Natural killer cell (primary cell): ENCODE results near the gene MYG1. TPM values are rescaled to one million over a fixed set of nuclear protein-coding genes. Genes with fewer than 3 reads are reported as not detected.

Source experiments
- ATAC-seq, 3 donors: fragments of 150-1000 bp in 2 of 3; fragments of 200-7000 bp in 1 of 3; cut with Tn5 transposase; 1 replicate in 1 of 3; 2 replicates in 2 of 3; pipeline ENCODE4 v1.10.0; 2021; ENCODE audit warnings: mild to moderate bottlenecking in 2 of 3, moderate library complexity in 2 of 3
- DNase-seq, 2 donors: peaks; one replicate each; pipeline versions ENCODE4 v3.0.0 to v3.0.0-alpha.2; 2013 to 2021; ENCODE audit warnings: mixed read lengths in 1 of 2
- H3K27ac ChIP-seq: one replicate; pipeline ENCODE4 v1.5.1; 2013; ENCODE audit warnings: mild to moderate bottlenecking, low read length
- H3K27me3 ChIP-seq: one replicate; pipeline ENCODE4 v1.6.1; 2013; ENCODE audit warnings: low read length; ENCODE audit not compliant: control insufficient read depth, insufficient read depth
- H3K36me3 ChIP-seq: one replicate; pipeline ENCODE4 v1.6.1; 2013; ENCODE audit warnings: low read length; ENCODE audit not compliant: control insufficient read depth, insufficient read depth
- H3K4me1 ChIP-seq: one replicate; pipeline ENCODE4 v1.6.1; 2013; ENCODE audit warnings: low read length; ENCODE audit not compliant: control insufficient read depth, insufficient read depth
- H3K4me3 ChIP-seq: one replicate; pipeline ENCODE4 v1.5.1; 2013; ENCODE audit warnings: low read length
- H3K9me3 ChIP-seq: one replicate; pipeline ENCODE4 v1.6.1; 2013; ENCODE audit warnings: low read length; ENCODE audit not compliant: control insufficient read depth, insufficient read depth
- H3K27ac Mint-ChIP-seq, 2 donors: one replicate each; pipeline ENCODE4 v1.8.0; 2022; ENCODE audit warnings: mild to moderate bottlenecking in 2 of 2, mixed read lengths in 2 of 2, moderate library complexity in 1 of 2
- H3K27me3 Mint-ChIP-seq, 2 donors: one replicate each; pipeline ENCODE4 v1.8.0; 2022; ENCODE audit warnings: low read depth in 2 of 2, mixed read lengths in 2 of 2
- H3K36me3 Mint-ChIP-seq: one replicate; pipeline ENCODE4 v1.8.0; 2022; ENCODE audit warnings: mixed read lengths
- H3K4me1 Mint-ChIP-seq, 2 donors: one replicate each; pipeline ENCODE4 v1.8.0; 2022; ENCODE audit warnings: mixed read lengths in 2 of 2
- H3K4me3 Mint-ChIP-seq: one replicate; pipeline ENCODE4 v1.8.0; 2022; ENCODE audit warnings: mild to moderate bottlenecking, moderate library complexity, mixed read lengths
- H3K9me3 Mint-ChIP-seq, 2 donors: one replicate each; pipeline ENCODE4 v1.8.0; 2022; ENCODE audit warnings: mixed read lengths in 2 of 2
- WGBS: methylation state at CpG from one replicate; pipeline ENCODE4 v1.1.7; 2013; ENCODE audit warnings: missing lambda C conversion rate; ENCODE audit not compliant: insufficient coverage; 5-methylcytosine and 5-hydroxymethylcytosine counted together
- intact Hi-C: fragments of 100-400 bp; cut with micrococcal nuclease; formaldehyde crosslinking; loops from one replicate; pipeline ENCODE4 v1.14.2; 2022
- total RNA-seq, 4 donors: library from RNA; stranded (reverse); fragments of 120-200 nt in 1 of 4; gene quantifications; one replicate each; pipeline versions ENCODE4 v1.2.3 to v1.2.4, GENCODE V29; 2013 to 2022
- TF ChIP-seq, protein P1 (sequence below): fragments of 200-600 bp; IDR thresholded peaks from one replicate; pipeline ENCODE4 v1.8.0; 2022; ENCODE audit warnings: antibody characterized with exemption

MYG1 gene
- total RNA-seq, 3 donors from 2014 or later (not counting 1 experiment from before 2014, with no cell fraction given): 22.8 to 30.6 (median 28.1) TPM

DNA sequence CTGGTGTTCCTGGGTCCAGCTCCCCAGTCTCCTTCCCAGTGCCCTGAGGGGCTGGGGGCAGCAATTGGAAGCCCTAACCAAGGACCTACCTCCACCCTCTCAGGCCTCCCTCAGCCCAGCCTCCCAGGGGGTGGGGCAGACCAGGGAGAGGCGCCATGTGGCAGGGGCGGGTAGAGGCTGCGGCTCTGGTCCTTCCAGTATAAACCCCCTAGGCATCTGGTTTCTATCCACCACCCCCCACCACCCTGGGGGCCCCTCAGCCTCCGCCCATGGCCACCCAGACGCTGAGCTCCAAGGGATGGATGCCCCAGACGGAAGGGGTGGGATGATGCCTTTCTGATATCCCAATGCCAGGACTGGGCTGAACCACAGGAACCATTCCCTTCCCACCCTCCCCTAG is 39.4 kb downstream of the MYG1 start:
- Mint-ChIP-seq H3K4me1 (peaks cover 16 to 24% of the 10 kb centered on the region in 2 donors), H3K27ac (no peak overlapping the region), H3K27me3 (peaks cover 13 to 28% of the 10 kb centered on the region in 2 donors), H3K9me3 (no peaks in the 10 kb centered on the region), H3K36me3 (no peaks in the 10 kb centered on the region), H3K4me3 (no peak overlapping the region)
- TF ChIP-seq, protein P1, sequence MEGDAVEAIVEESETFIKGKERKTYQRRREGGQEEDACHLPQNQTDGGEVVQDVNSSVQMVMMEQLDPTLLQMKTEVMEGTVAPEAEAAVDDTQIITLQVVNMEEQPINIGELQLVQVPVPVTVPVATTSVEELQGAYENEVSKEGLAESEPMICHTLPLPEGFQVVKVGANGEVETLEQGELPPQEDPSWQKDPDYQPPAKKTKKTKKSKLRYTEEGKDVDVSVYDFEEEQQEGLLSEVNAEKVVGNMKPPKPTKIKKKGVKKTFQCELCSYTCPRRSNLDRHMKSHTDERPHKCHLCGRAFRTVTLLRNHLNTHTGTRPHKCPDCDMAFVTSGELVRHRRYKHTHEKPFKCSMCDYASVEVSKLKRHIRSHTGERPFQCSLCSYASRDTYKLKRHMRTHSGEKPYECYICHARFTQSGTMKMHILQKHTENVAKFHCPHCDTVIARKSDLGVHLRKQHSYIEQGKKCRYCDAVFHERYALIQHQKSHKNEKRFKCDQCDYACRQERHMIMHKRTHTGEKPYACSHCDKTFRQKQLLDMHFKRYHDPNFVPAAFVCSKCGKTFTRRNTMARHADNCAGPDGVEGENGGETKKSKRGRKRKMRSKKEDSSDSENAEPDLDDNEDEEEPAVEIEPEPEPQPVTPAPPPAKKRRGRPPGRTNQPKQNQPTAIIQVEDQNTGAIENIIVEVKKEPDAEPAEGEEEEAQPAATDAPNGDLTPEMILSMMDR: no peak
- 73% methylated on average over 3 of the region's 6 CpGs for WGBS
- Histone ChIP-seq H3K27ac (no peak overlapping the region), H3K4me1 (peaks cover 11% of the 10 kb centered on the region), H3K27me3 (peaks cover 11% of the 10 kb centered on the region), H3K9me3 (no peaks in the 10 kb centered on the region), H3K4me3 (no peak overlapping the region), H3K36me3 (no peaks in the 10 kb centered on the region)
- ATAC-seq (no peak), DNase-seq (no peak)
- intact Hi-C loops: no loop called here

DNA sequence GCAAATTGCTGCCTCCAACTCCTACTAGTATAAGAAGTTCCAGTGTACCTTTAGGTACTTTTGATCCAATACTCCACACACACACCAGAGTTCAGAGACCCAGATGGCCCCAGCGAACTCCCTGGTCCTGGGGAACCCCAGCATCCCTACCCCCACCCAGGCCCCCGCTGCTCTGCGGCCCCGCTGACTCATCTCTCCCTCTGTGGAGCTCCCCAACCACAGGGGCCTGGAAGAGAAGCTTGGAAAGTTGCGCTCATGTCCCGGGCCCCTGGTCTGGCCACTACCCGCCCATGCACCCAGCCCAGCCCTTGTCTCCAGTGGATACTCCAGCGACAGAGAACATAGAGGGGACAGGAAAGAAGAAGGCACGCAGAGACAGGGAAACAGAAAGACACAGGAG is 40.9 kb downstream of the MYG1 start:
- TF ChIP-seq, protein P1: no peak
- H3K27ac ChIP-seq: no peak overlapping the region
- no peaks in the 10 kb centered on the region for H3K36me3 ChIP-seq
- peaks cover 22% of the 10 kb centered on the region for H3K4me1 ChIP-seq
- H3K36me3 Mint-ChIP-seq: no peaks in the 10 kb centered on the region
- no peak overlapping the region for H3K4me3 ChIP-seq
- peaks cover 22 to 36% of the 10 kb centered on the region in 2 donors for H3K4me1 Mint-ChIP-seq
- WGBS: 70% methylated on average over 9 of the region's 9 CpGs
- no peaks in the 10 kb centered on the region for H3K9me3 Mint-ChIP-seq
- ATAC-seq: no peak
- no peak overlapping the region for H3K27ac Mint-ChIP-seq
- H3K9me3 ChIP-seq: no peaks in the 10 kb centered on the region
- H3K27me3 Mint-ChIP-seq: peaks cover 13 to 23% of the 10 kb centered on the region in 2 donors
- no peak for DNase-seq
- H3K4me3 Mint-ChIP-seq: no peak overlapping the region
- peaks cover 10% of the 10 kb centered on the region for H3K27me3 ChIP-seq
- intact Hi-C loops: loop anchor here (10.0 kb wide), 1 partner anchor 276 kb away; no protein-coding TSS in a partner anchor

DNA sequence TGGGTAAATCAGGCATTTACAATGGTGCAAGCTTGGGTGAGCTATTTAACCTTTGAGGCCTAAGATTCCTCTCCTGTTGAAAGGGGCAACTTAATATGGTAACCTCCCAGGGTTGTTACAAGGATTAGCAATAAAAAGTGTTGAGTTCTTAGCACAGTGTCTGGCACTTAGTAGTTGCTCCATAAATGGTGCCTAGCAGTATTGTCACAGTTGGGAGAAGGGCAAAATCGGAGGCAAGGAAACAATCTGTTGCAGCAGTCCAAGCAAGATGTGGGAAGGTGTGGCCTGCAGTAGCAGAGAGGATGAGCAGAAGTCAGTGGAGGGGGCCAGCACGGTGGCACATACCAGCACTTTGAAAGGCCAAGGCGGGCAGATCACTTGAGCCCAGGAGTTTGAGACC is 44.0 kb downstream of the MYG1 start:
- TF ChIP-seq, protein P1: no peak
- no peaks in the 10 kb centered on the region for H3K36me3 ChIP-seq
- Mint-ChIP-seq H3K27ac (peak overlapping the region in 1 of 2 donors; percentile 36), H3K36me3 (no peaks in the 10 kb centered on the region), H3K27me3 (peaks cover 0 to 7% of the 10 kb centered on the region in 2 donors), H3K4me1 (peaks cover 12 to 20% of the 10 kb centered on the region in 2 donors), H3K9me3 (no peaks in the 10 kb centered on the region), H3K4me3 (peak overlapping the region; percentile 75)
- H3K27me3 ChIP-seq: peaks cover 2% of the 10 kb centered on the region
- H3K9me3 ChIP-seq: no peaks in the 10 kb centered on the region
- ATAC-seq (no peak), DNase-seq (no peak)
- 61% methylated on average over 3 of the region's 3 CpGs for WGBS
- H3K27ac ChIP-seq: no peak overlapping the region
- H3K4me3 ChIP-seq: no peak overlapping the region
- H3K4me1 ChIP-seq: peaks cover 14% of the 10 kb centered on the region
- intact Hi-C loops: loop anchor here (10.0 kb wide), 1 partner anchor 279 kb away; no protein-coding TSS in a partner anchor

DNA sequence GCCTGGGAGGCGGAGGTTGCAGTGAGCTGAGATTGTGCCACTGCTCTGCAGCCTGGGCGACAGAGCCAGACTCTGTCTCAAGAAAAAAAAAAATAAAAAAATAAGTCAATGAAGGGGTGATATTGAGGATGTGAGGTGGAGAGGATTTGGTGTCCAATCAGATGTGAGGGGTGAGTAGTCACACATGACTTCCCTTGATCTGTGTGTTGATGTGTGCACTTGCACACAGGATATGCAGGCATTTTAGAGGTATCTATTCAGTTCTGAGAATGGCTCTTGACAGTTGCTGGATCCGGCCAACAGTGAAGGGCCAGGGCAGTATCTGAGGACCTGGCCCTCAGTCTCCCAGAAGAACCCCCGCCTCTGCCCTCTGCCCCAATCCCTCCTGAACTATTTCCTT is 44.5 kb downstream of the MYG1 start:
- ATAC-seq (no peak), DNase-seq (peak in 1 of 2 donors; percentile 32)
- H3K27ac Mint-ChIP-seq: peak overlapping the region; percentile 25 to 84
- no peaks in the 10 kb centered on the region for H3K36me3 ChIP-seq
- peaks cover 11 to 19% of the 10 kb centered on the region in 2 donors for H3K4me1 Mint-ChIP-seq
- H3K27me3 Mint-ChIP-seq: peaks cover 0 to 6% of the 10 kb centered on the region in 2 donors
- intact Hi-C loops: loop anchor here (10.0 kb wide), 1 partner anchor 279 kb away; no protein-coding TSS in a partner anchor
- H3K4me1 ChIP-seq: peaks cover 14% of the 10 kb centered on the region
- H3K9me3 Mint-ChIP-seq: no peaks in the 10 kb centered on the region
- H3K27me3 ChIP-seq: no peaks in the 10 kb centered on the region
- H3K36me3 Mint-ChIP-seq: no peaks in the 10 kb centered on the region
- H3K4me3 ChIP-seq: no peak overlapping the region
- no peak overlapping the region for H3K27ac ChIP-seq
- peak overlapping the region; percentile 85 for H3K4me3 Mint-ChIP-seq
- no peaks in the 10 kb centered on the region for H3K9me3 ChIP-seq
- TF ChIP-seq, protein P1: no peak
- 93% methylated on average over 4 of the region's 4 CpGs for WGBS
